Heart right ventricle (tissue), 16 donors: Measurements from ENCODE around the gene GPBP1L1. TPM values are rescaled to one million over a fixed set of nuclear protein-coding genes. Genes with fewer than 3 reads are reported as not detected.
"Not testable (repeated sequence)": the region's sequence is repeated elsewhere in the genome, so short reads cannot be mapped to it uniquely, and the experiment has no call there.

ENCODE experiments used
- ATAC-seq, 8 donors: fragments of 200-7000 bp; cut with Tn5 transposase; one replicate each; pipeline ENCODE4 v1.9.1; 2020; ENCODE audit warnings: mild to moderate bottlenecking in 8 of 8, moderate library complexity in 8 of 8, moderate number of reproducible peaks in 1 of 8
- DNase-seq, 2 donors: peaks; one replicate each; pipeline ENCODE4 v3.0.0-alpha.2; 2020
- H3K27ac ChIP-seq, 10 donors: fragments of 200-600 bp; sonication (generic) in 2 of 10; one replicate each; pipeline versions ENCODE4 v1.5.0 to v1.8.0; 2020 to 2022; ENCODE audit warnings: mild to moderate bottlenecking in 3 of 10
- H3K27me3 ChIP-seq, 7 donors: fragments of 200-600 bp; one replicate each; pipeline ENCODE4 v1.8.0; 2021 to 2022; ENCODE audit warnings: mild to moderate bottlenecking in 2 of 7
- H3K36me3 ChIP-seq, 9 donors: fragments of 200-600 bp; sonication (generic) in 1 of 9; one replicate each; pipeline versions ENCODE4 v1.5.0 to v1.8.0; 2020 to 2022; ENCODE audit warnings: mild to moderate bottlenecking in 2 of 9
- H3K4me1 ChIP-seq, 9 donors: fragments of 200-600 bp; sonication (generic) in 1 of 9; one replicate each; pipeline versions ENCODE4 v1.5.0 to v1.8.0; 2020 to 2022; ENCODE audit warnings: mild to moderate bottlenecking in 4 of 9
- H3K4me3 ChIP-seq, 10 donors: fragments of 200-600 bp; sonication (generic) in 2 of 10; one replicate each; pipeline versions ENCODE4 v1.5.0 to v1.8.0; 2020 to 2022; ENCODE audit warnings: mild to moderate bottlenecking in 7 of 10, moderate library complexity in 2 of 10
- H3K9me3 ChIP-seq, 11 donors: fragments of 200-600 bp in 10 of 11; sonication (generic) in 2 of 11; one replicate each; pipeline versions ENCODE4 v1.5.0 to v1.8.0; 2013 to 2022; ENCODE audit warnings: mild to moderate bottlenecking in 2 of 11, control low read depth in 1 of 11, moderate library complexity in 1 of 11
- CTCF ChIP-seq, 9 donors: fragments of 200-600 bp; sonication (generic) in 2 of 9; IDR thresholded peaks; one replicate each; pipeline versions ENCODE4 v1.5.0 to v1.8.0; 2021 to 2022; ENCODE audit warnings: antibody characterized with exemption in 9 of 9, mild to moderate bottlenecking in 5 of 9, moderate library complexity in 1 of 9
- WGBS, 2 donors: extraction: QIAGEN DNeasy Blood & Tissue Kit; methylation state at CpG; one replicate each; pipeline ENCODE4 v1.1.7; 2013; ENCODE audit warnings: inconsistent platforms in 1 of 2; 5-methylcytosine and 5-hydroxymethylcytosine counted together
- intact Hi-C, 10 donors: fragments of 100-400 bp; cut with DNase I; formaldehyde crosslinking; loops; one replicate each; pipeline versions ENCODE4 v1.11.1 to v1.14.2; 2022
- polyA plus RNA-seq, 2 donors: library from polyadenylated mRNA; stranded (reverse); fragments of 200-250 nt; gene quantifications; one replicate each; pipeline ENCODE4 v1.2.3, GENCODE V29; 2013
- total RNA-seq, 10 donors: library from RNA; stranded (reverse); fragmentation: NEBNext Ultra II Directional in 3 of 10; extraction: Animal tissue kit (Norgen Biotek cat#: 25700) in 3 of 10; gene quantifications; one replicate each; pipeline versions ENCODE4 v1.2.1 to v1.2.4, GENCODE V29; 2021 to 2023
- donor health status: Arrhythmogenic right ventricular cardiomyopathy.
- donor health status: ischemic (EF 13 %, LVEDD 7.1; RV severe dilation, severe dysfunction).
- donor health status: healthy with polysubstance abuse.
- donor health status: DM: no; HTN: yes; CAD: no.
- donor health status: DM: no; HTN: no; CAD: no.
- donor health status: ischemic (EF 25% LVEDD 6.9; RV normal size, moderate dysfunction).
- donor health status: ischemic (EF 25% LVEDD 5.7; RV mildly dilated, moderate dysfunction).
- donor health status: healthy.
- donor health status: DM: yes; HTN: yes; CAD: no.
- donor health status: Ischemic cardiomyopathy.
- donor health status: ischemic (EF 35%, LVEDD 5.7; RV mildly dilated, moderate dysfunction).
- donor health status: nonischemic (EF 11% LVEDD 7.7; RV severe dilation, severe dysfunction).
- donor health status: DM: yes; HTN: yes; CAD: no.
- donor health status: PGD.
- donor health status: ischemic (EF 29% LVEDD 5.4; RV normal size, mild dysfunction).
- donor health status: nonischemic (EF 23%, LVEDD 6.1; RV moderate dilation, normal function).

GPBP1L1 gene
- total and polyA plus RNA-seq, 12 donors = 27.6 to 95.0 (median 81.6) TPM

DNA sequence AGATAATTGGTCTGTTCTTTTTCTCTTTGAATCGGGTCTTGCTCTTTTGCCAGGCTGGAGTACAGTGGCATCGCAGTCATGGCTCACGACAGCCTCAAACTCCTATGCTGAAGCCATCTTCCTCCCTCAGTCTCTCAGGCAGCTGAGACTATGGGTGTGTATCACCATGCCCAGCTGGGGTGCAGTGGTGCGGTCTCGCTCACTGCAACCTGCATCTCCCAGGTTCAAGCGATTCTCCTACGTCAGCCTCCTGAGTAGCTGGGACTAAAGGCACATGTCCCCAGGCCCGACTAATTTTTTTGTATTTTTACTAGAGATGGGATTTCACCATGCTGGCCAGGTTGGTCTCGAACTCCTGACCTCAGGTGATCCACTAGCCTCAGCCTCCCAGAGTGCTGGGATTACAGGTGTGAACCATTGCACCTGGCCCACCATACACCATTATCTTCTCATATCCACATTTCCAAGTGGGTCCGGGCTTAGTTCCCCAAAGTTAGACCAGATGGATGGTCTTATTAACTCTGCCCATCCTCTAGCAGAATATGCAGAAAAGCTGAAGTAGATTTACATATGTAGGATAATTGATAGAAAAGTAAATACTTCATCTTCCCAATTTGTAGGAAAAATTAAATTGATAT is 75.6 kb downstream of the GPBP1L1 start:
- H3K4me3 ChIP-seq = no peak overlapping the region
- H3K27me3 ChIP-seq = no peaks in the 10 kb centered on the region
- no peak for TF ChIP-seq CTCF (IDR thresholded peaks at IDR 0.05)
- ATAC-seq = no peak
- H3K4me1 ChIP-seq = peaks cover 0 to 28% (median 8%) of the 10 kb centered on the region in 9 donors
- DNase-seq = no peak
- H3K27ac ChIP-seq = no peak overlapping the region
- WGBS, 2 donors = 95 to 97% methylated on average over 10 of the region's 10 CpGs
- peaks cover 0 to 91% (median 30%) of the 10 kb centered on the region in 9 donors for H3K36me3 ChIP-seq
- no peaks in the 10 kb centered on the region for H3K9me3 ChIP-seq
- intact Hi-C loops = no loop called here

DNA sequence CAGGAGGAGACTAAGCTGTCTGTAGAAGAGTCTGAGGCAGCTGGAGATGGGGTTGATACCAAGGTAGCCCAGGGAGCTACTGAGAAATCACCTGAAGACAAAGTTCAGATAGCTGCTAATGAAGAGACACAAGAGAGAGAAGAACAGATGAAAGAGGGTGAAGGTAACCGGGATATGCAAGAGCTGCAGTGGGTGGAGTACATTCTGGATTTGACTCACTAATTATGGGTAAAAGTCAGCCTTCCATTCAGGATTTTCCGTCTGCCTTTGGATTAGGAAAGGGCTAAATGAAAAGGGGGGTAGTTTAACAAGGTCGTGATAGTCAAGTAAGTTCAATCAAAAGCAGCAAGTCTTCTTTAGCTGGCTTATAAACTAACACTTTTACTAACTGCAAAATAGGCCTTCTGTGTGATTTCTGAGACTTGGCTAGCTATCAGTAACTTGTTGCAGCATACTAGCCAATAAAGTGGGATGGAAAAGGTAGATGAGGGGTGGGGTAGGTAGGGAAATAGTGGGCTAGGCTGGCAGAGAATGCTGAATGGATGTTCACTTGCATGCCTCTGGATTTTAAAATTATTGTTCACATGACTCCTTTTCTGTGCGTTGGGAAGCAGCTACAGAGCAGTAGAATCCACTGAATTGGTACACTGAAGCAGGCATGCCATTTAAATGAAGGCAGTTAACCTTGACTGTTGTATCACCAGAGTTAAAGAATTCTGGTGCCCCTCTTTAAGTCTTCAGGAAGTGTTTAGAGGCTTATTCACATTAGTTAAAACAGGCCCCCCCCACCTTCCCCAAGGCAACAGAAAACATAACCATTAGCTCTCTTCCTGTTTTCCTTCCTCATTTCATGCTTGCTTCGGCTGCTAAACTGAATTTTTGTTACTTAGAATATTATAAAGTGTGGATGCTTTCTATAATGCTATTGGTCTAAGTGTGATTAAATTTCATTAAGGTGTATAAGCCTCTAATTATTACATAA is 77.9 kb downstream of the GPBP1L1 start:
- intact Hi-C loops = no loop called here
- TF ChIP-seq CTCF (IDR thresholded peaks at IDR 0.05) = no peak
- Histone ChIP-seq H3K4me1 (peaks cover 0 to 28% (median 8%) of the 10 kb centered on the region in 9 donors), H3K36me3 (peaks cover 0 to 89% (median 16%) of the 10 kb centered on the region in 9 donors), H3K4me3 (peak overlapping the region in 1 of 10 donors; percentile 28), H3K27ac (peak overlapping the region in 2 of 10 donors; percentile 50 to 78), H3K9me3 (no peaks in the 10 kb centered on the region), H3K27me3 (no peaks in the 10 kb centered on the region)
- 80 to 82% methylated on average over 5 of the region's 5 CpGs for WGBS, 2 donors
- peak in 3 of 8 donors; percentile 46 to 55 (median 54) for ATAC-seq
- DNase-seq = no peak

DNA sequence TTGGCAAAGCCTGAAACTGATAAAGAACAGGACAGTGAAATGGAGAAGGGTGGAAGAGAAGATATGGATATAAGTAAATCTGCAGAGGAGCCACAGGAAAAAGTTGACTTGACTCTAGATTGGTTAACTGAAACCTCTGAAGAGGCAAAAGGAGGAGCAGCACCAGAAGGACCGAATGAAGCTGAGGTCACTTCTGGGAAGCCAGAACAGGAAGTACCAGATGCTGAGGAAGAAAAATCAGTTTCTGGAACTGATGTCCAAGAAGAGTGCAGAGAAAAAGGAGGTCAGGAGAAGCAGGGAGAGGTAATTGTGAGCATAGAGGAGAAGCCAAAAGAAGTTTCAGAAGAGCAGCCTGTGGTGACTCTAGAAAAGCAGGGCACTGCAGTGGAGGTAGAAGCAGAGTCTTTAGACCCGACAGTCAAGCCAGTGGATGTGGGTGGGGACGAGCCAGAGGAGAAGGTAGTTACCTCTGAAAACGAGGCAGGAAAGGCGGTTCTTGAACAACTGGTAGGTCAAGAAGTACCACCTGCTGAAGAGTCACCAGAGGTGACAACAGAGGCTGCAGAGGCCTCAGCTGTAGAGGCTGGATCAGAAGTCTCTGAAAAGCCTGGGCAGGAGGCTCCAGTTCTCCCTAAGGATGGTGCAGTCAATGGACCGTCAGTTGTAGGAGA is 78.8 kb downstream of the GPBP1L1 start:
- H3K36me3 ChIP-seq = peaks cover 0 to 89% (median 16%) of the 10 kb centered on the region in 9 donors
- WGBS, 2 donors = 66 to 70% methylated on average over 6 of the region's 6 CpGs
- H3K9me3 ChIP-seq = no peaks in the 10 kb centered on the region
- peaks cover 0 to 28% (median 8%) of the 10 kb centered on the region in 9 donors for H3K4me1 ChIP-seq
- ATAC-seq (peak in 5 of 8 donors; percentile 35 to 59 (median 46)), DNase-seq (no peak)
- no peak for TF ChIP-seq CTCF (IDR thresholded peaks at IDR 0.05)
- H3K27ac ChIP-seq = peak overlapping the region in 2 of 10 donors; percentile 50 to 78
- H3K4me3 ChIP-seq = peak overlapping the region in 1 of 10 donors; percentile 28
- intact Hi-C loops = no loop called here
- H3K27me3 ChIP-seq = no peaks in the 10 kb centered on the region

- ATAC-seq = no peak
- H3K4me1 ChIP-seq = peaks cover 0 to 27% (median 8%) of the 10 kb centered on the region in 9 donors
- peaks cover 0 to 64% (median 8%) of the 10 kb centered on the region in 9 donors for H3K36me3 ChIP-seq
- no peaks in the 10 kb centered on the region for H3K27me3 ChIP-seq
- H3K4me3 ChIP-seq = no peak overlapping the region
- no peak for TF ChIP-seq CTCF (IDR thresholded peaks at IDR 0.05)
- WGBS, 2 donors = 94 to 97% methylated on average over 2 of the region's 2 CpGs
- H3K9me3 ChIP-seq = no peaks in the 10 kb centered on the region
- intact Hi-C loops = no loop called here
- no peak for DNase-seq
- no peak overlapping the region for H3K27ac ChIP-seq
Measured at GRCh38 chr1:45604239-45604638, 82.1 kb downstream of the GPBP1L1 start.

- H3K27ac ChIP-seq, H3K27me3 ChIP-seq, H3K4me3 ChIP-seq, ATAC-seq, H3K9me3 ChIP-seq, DNase-seq, H3K4me1 ChIP-seq: not testable (repeated sequence)
- intact Hi-C loops = loop anchor here in 1 of 10 donors (10.0 kb wide), 1 partner anchor 48 kb away; no protein-coding TSS in a partner anchor
- peaks cover 0 to 51% (median 4%) of the 10 kb centered on the region in 9 donors for H3K36me3 ChIP-seq
- 97 to 98% methylated on average over 8 of the region's 8 CpGs for WGBS, 2 donors
Measured at GRCh38 chr1:45596765-45597164, 89.6 kb downstream of the GPBP1L1 start.
